GM12875 (cell line): ENCODE results near the gene SORCS3.

Experiments
- H3K4me3 ChIP-seq: one replicate; pipeline ENCODE4 v1.5.1; 2011; ENCODE audit warnings: low read depth, low read length, control low read depth
- TF ChIP-seq, protein P1 (sequence below): IDR thresholded peaks from 2 replicates; pipeline ENCODE4 v1.5.1; 2011; ENCODE audit warnings: low read depth, mild to moderate bottlenecking, control low read depth, inconsistent platforms, low read length, moderate library complexity, borderline replicate concordance; ENCODE audit not compliant: insufficient read depth

Gene SORCS3

DNA sequence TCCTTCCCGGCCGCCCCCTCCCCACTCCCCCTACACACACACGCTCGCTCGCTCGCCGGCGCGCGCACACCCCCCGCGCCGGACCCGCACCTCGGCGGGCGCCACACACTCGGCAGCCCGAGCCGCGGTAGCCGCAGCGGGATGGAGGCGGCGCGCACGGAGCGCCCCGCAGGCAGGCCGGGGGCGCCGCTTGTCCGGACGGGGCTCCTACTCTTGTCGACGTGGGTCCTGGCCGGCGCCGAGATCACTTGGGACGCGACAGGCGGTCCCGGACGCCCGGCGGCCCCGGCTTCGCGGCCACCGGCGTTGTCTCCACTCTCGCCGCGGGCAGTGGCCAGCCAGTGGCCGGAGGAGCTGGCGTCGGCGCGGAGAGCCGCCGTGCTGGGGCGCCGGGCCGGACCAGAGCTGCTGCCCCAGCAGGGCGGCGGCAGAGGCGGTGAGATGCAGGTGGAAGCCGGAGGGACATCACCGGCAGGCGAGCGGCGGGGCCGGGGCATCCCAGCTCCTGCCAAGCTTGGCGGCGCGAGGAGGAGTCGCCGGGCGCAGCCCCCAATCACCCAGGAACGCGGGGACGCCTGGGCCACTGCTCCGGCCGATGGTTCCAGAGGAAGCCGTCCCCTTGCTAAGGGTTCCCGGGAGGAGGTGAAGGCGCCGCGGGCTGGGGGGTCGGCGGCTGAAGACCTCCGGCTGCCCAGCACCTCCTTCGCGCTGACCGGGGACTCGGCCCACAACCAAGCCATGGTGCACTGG is at the start of gene SORCS3:
SORCS3 (plus strand) TSS at position 104 of the 750 bp plus-strand sequence.
- TF ChIP-seq, protein P1, sequence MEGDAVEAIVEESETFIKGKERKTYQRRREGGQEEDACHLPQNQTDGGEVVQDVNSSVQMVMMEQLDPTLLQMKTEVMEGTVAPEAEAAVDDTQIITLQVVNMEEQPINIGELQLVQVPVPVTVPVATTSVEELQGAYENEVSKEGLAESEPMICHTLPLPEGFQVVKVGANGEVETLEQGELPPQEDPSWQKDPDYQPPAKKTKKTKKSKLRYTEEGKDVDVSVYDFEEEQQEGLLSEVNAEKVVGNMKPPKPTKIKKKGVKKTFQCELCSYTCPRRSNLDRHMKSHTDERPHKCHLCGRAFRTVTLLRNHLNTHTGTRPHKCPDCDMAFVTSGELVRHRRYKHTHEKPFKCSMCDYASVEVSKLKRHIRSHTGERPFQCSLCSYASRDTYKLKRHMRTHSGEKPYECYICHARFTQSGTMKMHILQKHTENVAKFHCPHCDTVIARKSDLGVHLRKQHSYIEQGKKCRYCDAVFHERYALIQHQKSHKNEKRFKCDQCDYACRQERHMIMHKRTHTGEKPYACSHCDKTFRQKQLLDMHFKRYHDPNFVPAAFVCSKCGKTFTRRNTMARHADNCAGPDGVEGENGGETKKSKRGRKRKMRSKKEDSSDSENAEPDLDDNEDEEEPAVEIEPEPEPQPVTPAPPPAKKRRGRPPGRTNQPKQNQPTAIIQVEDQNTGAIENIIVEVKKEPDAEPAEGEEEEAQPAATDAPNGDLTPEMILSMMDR = no peak
- peak within 1 kb of the TSS; percentile 51 for H3K4me3 ChIP-seq

DNA sequence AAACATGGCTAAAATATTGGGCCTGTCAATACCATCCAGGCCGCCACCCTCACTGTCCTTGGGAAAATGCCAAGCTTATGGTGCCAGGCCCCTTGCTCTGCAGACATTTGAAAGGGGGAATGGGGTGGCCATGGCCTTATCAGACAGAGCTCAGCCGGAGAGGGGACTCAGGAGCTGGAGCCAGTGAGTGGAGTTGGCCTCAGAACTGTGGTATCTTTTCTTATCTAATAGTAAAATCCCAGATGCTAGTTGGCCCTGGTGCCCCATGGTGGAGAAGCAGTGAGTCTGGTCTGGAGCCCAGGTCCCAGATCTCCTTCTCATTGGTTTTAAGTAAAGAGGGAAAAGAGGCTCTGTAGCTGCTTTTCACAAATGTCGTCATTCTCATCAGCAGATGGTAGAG is 49.6 kb upstream of the SORCS3 start:
- no peak overlapping the region for H3K4me3 ChIP-seq
- TF ChIP-seq, protein P1 = no peak

DNA sequence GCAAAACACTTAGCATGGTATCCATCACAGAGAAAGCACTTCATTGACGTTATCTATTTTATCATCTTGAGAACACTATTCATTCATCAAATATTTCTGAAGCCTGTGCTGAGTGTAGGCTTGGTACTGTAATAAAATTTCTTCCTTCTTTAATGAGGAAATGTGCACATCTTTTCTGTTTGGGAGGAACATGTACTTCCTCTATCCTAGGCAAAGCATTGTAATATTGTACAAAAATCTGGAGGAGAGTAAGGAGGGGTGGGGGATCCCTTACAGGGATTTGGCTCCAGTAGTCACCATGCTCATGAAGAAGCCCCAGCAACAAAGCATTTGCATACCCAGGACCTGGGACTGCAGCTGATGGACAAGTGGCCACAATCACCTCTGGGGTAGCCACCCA is 39.9 kb upstream of the SORCS3 start:
- no peak overlapping the region for H3K4me3 ChIP-seq
- TF ChIP-seq, protein P1 = no peak

DNA sequence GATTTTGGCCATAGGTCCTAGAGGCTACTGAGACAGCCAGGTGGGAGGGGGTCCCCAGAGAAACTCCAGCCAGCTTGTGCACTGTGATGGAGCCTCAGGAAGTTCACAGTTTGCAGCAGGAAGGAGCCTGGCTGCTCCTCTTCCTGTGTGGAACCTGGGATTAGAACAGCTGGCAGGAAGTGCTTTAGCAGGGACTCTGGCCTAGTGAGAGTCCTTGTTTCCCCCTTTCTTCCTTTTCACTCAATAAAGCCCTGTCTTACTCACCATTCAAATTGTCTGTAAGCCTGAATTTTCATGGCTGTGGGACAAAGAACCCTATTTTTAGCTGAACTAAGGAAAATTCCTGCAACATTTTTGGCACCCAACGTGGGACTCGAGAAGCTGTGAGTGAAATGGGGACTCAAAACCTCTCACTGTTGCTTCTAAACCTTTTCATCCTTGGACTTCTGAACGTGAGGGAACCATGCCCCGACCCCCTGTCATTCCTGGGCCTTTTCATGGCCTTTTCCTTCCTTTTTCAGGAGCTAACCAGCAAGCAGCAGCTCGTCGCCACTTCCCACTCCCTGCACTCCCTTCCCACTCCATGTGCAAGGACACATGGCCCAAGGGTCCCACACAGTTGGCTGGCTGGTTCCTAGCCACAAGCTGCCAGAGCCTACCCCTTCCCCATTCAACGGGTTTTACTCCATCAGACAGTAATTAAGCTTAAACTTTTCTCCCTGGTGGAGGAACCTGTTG is 32.8 kb upstream of the SORCS3 start:
- TF ChIP-seq, protein P1 = no peak

DNA sequence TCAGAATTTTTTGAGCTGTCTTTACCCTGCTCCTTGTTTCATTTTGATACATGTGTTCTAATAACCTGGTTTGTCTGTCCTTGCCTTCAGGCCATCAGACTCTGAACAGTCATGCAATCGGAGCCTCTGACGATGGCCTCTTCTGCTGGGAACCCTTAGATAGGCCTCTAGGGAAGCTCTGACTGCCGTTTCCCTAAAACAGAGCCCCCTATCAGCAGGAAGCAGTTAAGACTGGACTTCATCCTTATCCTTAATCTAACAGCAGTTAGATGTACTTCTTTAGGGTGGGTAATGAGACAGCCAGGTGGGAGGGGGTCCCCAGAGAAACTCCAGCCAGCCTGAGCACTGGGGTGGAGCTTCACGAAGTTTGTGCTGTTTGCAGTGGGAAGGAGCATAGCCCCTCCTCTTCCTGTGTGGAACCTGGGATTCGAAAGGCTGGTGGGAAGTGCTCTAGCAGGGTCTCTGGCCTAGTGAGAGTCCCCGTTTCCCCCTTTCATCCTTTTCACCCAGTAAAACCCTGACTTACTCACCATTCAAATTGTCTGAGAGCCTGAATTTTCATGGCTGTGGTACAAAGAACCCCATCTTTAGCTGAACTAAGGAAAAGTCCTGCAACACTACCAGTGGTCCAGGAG is 28.4 kb upstream of the SORCS3 start:
- TF ChIP-seq, protein P1 = no peak
- H3K4me3 ChIP-seq = no peak overlapping the region

More for the DNA sequence above, 32.8 kb upstream of the SORCS3 start:
- no peak overlapping the region for H3K4me3 ChIP-seq

DNA sequence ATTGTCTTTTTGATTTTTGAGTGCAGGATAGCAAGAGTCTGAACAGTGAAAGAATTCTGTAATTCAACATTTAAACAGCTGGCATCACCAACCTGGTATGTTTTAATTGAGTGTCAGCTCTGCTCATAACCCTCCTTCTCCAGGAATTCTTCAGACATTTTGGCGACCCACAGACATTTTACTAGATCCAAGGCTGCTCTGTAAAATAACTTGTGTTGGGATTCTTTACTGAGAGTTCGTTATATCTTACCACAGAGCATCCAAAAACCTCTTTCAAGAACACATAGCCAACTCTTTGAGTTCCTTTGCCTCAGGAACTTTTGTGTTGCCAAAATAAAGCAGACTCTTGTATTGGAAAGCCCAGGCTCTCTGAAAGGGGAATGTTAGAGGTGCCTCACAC is 27.7 kb upstream of the SORCS3 start:
- TF ChIP-seq, protein P1 = no peak
- no peak overlapping the region for H3K4me3 ChIP-seq
